Hepatocyte (in vitro differentiated cells): Measurements from ENCODE around the gene SNX25.

Source experiments
- CTCF ChIP-seq: fragments of 200-600 bp; sonication (generic); IDR thresholded peaks from 2 replicates; pipeline ENCODE4 v1.5.1; 2016; ENCODE audit warnings: antibody characterized with exemption, mild to moderate bottlenecking; ENCODE audit not compliant: poor library complexity
- EZH2 ChIP-seq: fragments of 200-600 bp; sonication (generic); IDR thresholded peaks from 2 replicates; pipeline ENCODE4 v1.6.1; 2016; ENCODE audit warnings: antibody characterized with exemption, mild to moderate bottlenecking, borderline replicate concordance
- EZH2phosphoT487 ChIP-seq: fragments of 200-600 bp; sonication (generic); IDR thresholded peaks from one replicate; pipeline ENCODE4 v1.6.1; 2018; ENCODE audit warnings: antibody characterized with exemption, mild to moderate bottlenecking, low read depth, moderate library complexity; ENCODE audit not compliant: unreplicated experiment, severe bottlenecking

GRCh38 chr4:185296665-185297460, 87.5 kb downstream of the SNX25 start:
- no peak for TF ChIP-seq EZH2
- TF ChIP-seq EZH2phosphoT487 = no peak
- no peak for TF ChIP-seq CTCF
